Astrocyte of the spinal cord (primary cell): Measurements from ENCODE around the gene NSD2.

Experiments
- DNase-seq: peaks from one replicate; pipeline ENCODE4 v3.0.0; 2011; ENCODE audit warnings: low read depth, low spot score
- H3K4me3 ChIP-seq: 2 replicates; pipeline ENCODE4 v1.5.1; 2011; ENCODE audit warnings: low read depth, mild to moderate bottlenecking, low read length, moderate library complexity
- in situ Hi-C: cut with HindIII; loops from 2 replicates; pipeline ENCODE4 v1.10.0; 2017; ENCODE audit warnings: low sequenced_read_pairs
- TF ChIP-seq, protein P1 (sequence below): IDR thresholded peaks from 2 replicates; pipeline ENCODE4 v1.5.1; 2012; ENCODE audit warnings: low read depth, mild to moderate bottlenecking, low read length, inconsistent platforms

NSD2 gene

DNA sequence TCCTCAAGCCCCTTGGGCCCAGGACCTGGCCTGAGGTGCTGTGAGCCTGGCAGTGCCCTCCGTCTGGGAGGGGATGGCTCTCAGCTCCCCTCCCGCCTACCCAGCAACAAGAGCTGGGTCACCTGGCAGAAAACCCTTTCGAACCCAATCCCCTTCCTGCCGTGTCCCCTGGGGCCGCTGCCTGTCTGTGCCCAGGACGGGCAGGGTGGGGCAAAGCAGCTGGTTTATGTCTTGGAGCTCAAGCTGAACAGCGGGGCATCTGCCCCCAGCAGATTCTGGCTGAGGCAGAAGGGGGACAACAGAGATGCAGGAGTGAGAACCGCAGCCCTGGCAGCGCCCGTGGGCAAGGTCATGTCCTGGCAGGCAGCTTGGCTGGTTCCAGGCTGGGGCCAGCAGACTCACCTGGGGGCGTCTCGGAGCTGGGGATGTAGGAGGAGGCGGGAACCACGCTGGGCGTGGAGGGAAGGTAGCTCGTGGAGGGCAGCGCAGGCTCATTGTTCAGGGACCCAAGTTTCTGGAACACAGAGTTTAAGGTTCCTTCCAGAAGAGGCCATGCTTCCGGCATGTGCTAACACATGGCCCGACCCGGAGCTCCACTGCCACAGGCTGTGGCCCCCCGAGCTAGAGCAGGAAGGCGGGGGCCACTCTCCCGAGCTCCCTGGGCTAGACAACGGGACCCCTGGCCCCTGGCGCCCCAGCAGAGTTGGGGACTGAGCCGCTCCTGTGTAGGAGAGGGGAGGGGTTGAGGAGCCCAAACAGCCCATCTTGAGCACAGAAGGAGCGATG is 113.4 kb downstream of the NSD2 start:
- no peak for DNase-seq
- in situ Hi-C loops, result no loop called here
- no peak overlapping the region for H3K4me3 ChIP-seq
- TF ChIP-seq, protein P1, sequence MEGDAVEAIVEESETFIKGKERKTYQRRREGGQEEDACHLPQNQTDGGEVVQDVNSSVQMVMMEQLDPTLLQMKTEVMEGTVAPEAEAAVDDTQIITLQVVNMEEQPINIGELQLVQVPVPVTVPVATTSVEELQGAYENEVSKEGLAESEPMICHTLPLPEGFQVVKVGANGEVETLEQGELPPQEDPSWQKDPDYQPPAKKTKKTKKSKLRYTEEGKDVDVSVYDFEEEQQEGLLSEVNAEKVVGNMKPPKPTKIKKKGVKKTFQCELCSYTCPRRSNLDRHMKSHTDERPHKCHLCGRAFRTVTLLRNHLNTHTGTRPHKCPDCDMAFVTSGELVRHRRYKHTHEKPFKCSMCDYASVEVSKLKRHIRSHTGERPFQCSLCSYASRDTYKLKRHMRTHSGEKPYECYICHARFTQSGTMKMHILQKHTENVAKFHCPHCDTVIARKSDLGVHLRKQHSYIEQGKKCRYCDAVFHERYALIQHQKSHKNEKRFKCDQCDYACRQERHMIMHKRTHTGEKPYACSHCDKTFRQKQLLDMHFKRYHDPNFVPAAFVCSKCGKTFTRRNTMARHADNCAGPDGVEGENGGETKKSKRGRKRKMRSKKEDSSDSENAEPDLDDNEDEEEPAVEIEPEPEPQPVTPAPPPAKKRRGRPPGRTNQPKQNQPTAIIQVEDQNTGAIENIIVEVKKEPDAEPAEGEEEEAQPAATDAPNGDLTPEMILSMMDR, result no peak

- in situ Hi-C loops, result no loop called here
- no peak for DNase-seq
- no peak overlapping the region for H3K4me3 ChIP-seq
Observed at GRCh38 chr4:1985294-1985693, 114.1 kb downstream of the NSD2 start.

GRCh38 chr4:1985780-1986577 is 114.8 kb downstream of the NSD2 start:
- in situ Hi-C loops, result no loop called here
- DNase-seq, result no peak
- H3K4me3 ChIP-seq, result no peak overlapping the region
- TF ChIP-seq, protein P1, result no peak

More at GRCh38 chr4:1985294-1985693, 114.1 kb downstream of the NSD2 start:
- TF ChIP-seq, protein P1, result no peak

DNA sequence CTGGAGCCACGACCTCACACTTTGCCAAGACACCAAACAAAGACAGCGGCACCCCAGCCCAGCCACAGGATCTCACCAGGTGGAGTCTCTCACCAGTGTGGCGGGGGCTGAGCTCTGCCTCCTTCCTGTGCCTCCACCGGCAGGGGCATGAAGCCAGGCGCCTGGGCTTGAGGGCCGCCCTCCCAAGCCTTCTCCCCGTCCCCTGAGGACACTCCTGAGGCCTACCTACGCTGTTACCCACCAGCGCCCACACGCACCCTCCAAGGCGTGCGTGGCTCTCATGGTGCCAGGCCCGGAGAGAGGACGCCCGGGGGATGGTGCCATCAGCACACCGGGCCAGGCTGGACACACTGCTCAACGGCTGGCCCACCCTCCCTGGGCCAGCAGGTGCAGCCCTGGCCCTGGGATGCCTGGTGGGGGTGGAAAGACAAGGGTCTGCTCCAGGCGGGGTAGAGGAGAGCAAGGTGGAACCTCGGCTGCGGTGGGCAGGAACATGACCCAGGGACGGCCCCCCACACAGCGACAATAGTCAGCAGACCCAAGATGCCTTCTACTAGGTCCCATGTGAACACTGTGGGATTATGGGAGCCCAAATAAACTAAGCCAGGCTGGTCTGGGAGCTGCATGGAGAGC is 115.5 kb downstream of the NSD2 start:
- no peak overlapping the region for H3K4me3 ChIP-seq
- TF ChIP-seq, protein P1, result no peak
- no peak for DNase-seq
- in situ Hi-C loops, result no loop called here

- H3K4me3 ChIP-seq, result no peak overlapping the region
- in situ Hi-C loops, result no loop called here
- TF ChIP-seq, protein P1, result no peak
- DNase-seq, result no peak
Observed at GRCh38 chr4:1987296-1987695, 116.1 kb downstream of the NSD2 start.

- no peak overlapping the region for H3K4me3 ChIP-seq
- TF ChIP-seq, protein P1, result no peak
- DNase-seq, result no peak
- in situ Hi-C loops, result no loop called here
Observed at GRCh38 chr4:1987721-1988326, 116.6 kb downstream of the NSD2 start.
